Measurements from ENCODE around the gene TMEM170A. TPM values are rescaled to one million over a fixed set of nuclear protein-coding genes. Genes with fewer than 3 reads are reported as not detected.

Gene TMEM170A
- total RNA-seq, 1 donor from 2014 or later, result 16.4 TPM

DNA sequence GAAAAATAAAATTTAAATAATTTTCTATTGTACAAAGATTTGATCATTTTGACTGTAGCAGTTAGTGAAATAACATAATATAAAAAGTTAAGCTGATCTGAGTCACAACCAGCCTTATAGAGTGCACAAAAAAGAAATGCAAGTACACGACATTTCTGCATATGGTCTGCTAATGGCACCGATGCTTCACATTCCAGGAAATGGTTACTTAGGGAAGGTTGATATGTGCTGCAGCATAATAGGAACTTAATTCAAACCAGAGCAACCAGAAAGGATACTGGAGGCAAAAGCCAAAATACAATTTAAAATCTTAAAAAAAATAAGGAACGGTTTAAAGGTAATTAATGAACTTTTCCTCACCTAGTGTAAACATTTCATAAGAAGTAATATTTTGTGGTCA is 21.2 kb downstream of the TMEM170A start:
- Histone ChIP-seq H3K9ac (ENCODE audit: low read length) (no peak overlapping the region), H4K20me1 (ENCODE audit: insufficient read depth, low read length) (no peaks in the 10 kb centered on the region), H3K4me1 (ENCODE audit: insufficient read depth, low read length) (no peaks in the 10 kb centered on the region), H3K4me3 (ENCODE audit: insufficient read depth, low read depth, low read length) (no peak overlapping the region), H3K36me3 (ENCODE audit: insufficient read depth, low read length) (no peaks in the 10 kb centered on the region), H3K27ac (ENCODE audit: low read depth, low read length) (no peak overlapping the region), H3K27me3 (ENCODE audit: insufficient read depth, low read length) (no peaks in the 10 kb centered on the region), H3K9me3 (ENCODE audit: insufficient read depth, low read depth, low read length) (no peaks in the 10 kb centered on the region), H3K4me2 (ENCODE audit: low read length) (no peak overlapping the region), H3K79me2 (ENCODE audit: insufficient read depth, low read length) (no peaks in the 10 kb centered on the region), H2AFZ (ENCODE audit: low read depth, low read length) (no peak overlapping the region)
- FAIRE-seq, result no peak
- no peak overlapping the region for H3K4me3 Mint-ChIP-seq (ENCODE audit: unreplicated experiment)
- TF ChIP-seq EZH2 (IDR thresholded peaks at IDR 0.05; ENCODE audit: insufficient read depth, low read length), result no peak
- TF ChIP-seq, protein P1, sequence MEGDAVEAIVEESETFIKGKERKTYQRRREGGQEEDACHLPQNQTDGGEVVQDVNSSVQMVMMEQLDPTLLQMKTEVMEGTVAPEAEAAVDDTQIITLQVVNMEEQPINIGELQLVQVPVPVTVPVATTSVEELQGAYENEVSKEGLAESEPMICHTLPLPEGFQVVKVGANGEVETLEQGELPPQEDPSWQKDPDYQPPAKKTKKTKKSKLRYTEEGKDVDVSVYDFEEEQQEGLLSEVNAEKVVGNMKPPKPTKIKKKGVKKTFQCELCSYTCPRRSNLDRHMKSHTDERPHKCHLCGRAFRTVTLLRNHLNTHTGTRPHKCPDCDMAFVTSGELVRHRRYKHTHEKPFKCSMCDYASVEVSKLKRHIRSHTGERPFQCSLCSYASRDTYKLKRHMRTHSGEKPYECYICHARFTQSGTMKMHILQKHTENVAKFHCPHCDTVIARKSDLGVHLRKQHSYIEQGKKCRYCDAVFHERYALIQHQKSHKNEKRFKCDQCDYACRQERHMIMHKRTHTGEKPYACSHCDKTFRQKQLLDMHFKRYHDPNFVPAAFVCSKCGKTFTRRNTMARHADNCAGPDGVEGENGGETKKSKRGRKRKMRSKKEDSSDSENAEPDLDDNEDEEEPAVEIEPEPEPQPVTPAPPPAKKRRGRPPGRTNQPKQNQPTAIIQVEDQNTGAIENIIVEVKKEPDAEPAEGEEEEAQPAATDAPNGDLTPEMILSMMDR (IDR thresholded peaks at IDR 0.05; ENCODE audit: insufficient read depth, low read depth, low read length), result no peak
- DNase-seq (ENCODE audit: low read depth), result no peak
- peaks cover 4% of the 10 kb centered on the region for H3K36me3 Mint-ChIP-seq (ENCODE audit: low read depth, unreplicated experiment)
- no peaks in the 10 kb centered on the region for H3K27me3 Mint-ChIP-seq (ENCODE audit: low read depth, unreplicated experiment)
- no peak overlapping the region for H3K27ac Mint-ChIP-seq (ENCODE audit: unreplicated experiment)
- H3K9me3 Mint-ChIP-seq (ENCODE audit: unreplicated experiment), result no peaks in the 10 kb centered on the region
- H3K4me1 Mint-ChIP-seq (ENCODE audit: low read depth, unreplicated experiment), result no peaks in the 10 kb centered on the region

DNA sequence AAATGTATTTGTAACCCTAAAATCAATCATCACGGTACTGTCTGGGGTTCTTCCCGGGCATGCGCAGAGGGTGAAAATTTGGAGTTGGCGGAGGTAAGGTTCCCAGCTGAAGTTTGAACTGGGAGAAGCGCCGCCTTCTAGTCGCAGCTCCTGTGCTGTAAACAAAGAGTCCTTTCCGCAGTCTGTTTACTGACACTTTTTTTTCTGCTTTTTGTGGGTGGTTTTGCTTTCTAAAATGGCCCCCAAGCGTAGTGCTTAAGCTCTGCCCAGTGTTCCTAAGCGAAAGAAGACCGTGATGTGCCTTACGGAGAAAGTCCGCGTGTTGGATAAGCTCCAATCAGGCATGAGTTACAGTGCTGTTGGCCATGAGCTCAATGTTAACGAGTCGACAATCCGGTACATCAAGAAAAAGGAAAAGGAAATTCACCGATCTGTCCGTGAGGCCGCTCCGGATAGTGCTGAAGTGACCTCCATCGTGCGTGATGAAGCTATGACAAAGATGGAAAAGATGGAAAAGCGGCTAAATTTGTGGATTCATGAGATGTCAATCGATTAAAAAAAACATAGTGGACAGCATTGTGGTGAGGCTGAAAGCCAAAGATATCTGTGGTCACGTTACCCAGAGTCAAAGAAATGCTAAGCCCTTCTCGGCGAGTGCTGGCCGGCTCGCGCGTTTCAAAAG is 30.6 kb downstream of the TMEM170A start:
- FAIRE-seq (no peak), DNase-seq (ENCODE audit: low read depth) (peak; percentile 94)
- peak overlapping the region; percentile 88 for H3K4me3 Mint-ChIP-seq (ENCODE audit: unreplicated experiment)
- H3K27me3 ChIP-seq (ENCODE audit: insufficient read depth, low read length), result no peaks in the 10 kb centered on the region
- H3K27me3 Mint-ChIP-seq (ENCODE audit: low read depth, unreplicated experiment), result no peaks in the 10 kb centered on the region
- peak overlapping the region; percentile 89 for H3K4me2 ChIP-seq (ENCODE audit: low read length)
- no peaks in the 10 kb centered on the region for H3K36me3 ChIP-seq (ENCODE audit: insufficient read depth, low read length)
- H3K79me2 ChIP-seq (ENCODE audit: insufficient read depth, low read length), result peaks cover 43% of the 10 kb centered on the region
- H4K20me1 ChIP-seq (ENCODE audit: insufficient read depth, low read length), result peaks cover 20% of the 10 kb centered on the region
- peak overlapping the region; percentile 99 for H3K27ac ChIP-seq (ENCODE audit: low read depth, low read length)
- peak overlapping the region; percentile 96 for H3K4me3 ChIP-seq (ENCODE audit: insufficient read depth, low read depth, low read length)
- H3K9me3 ChIP-seq (ENCODE audit: insufficient read depth, low read depth, low read length), result no peaks in the 10 kb centered on the region
- peaks cover 4% of the 10 kb centered on the region for H3K4me1 Mint-ChIP-seq (ENCODE audit: low read depth, unreplicated experiment)
- peak overlapping the region; percentile 85 for H3K27ac Mint-ChIP-seq (ENCODE audit: unreplicated experiment)
- peak overlapping the region; percentile 98 for H2AFZ ChIP-seq (ENCODE audit: low read depth, low read length)
- peaks cover 4% of the 10 kb centered on the region for H3K4me1 ChIP-seq (ENCODE audit: insufficient read depth, low read length)
- TF ChIP-seq EZH2 (IDR thresholded peaks at IDR 0.05; ENCODE audit: insufficient read depth, low read length), result no peak
- TF ChIP-seq, protein P1 (IDR thresholded peaks at IDR 0.05; ENCODE audit: insufficient read depth, low read depth, low read length), result no peak
- H3K9me3 Mint-ChIP-seq (ENCODE audit: unreplicated experiment), result peaks cover 3% of the 10 kb centered on the region
- peak overlapping the region; percentile 94 for H3K9ac ChIP-seq (ENCODE audit: low read length)
- no peaks in the 10 kb centered on the region for H3K36me3 Mint-ChIP-seq (ENCODE audit: low read depth, unreplicated experiment)
